HG02973 (cell line): ENCODE measurements around the gene ROBO3.

Source experiments
- ATAC-seq: cut with Tn5 transposase; IDR thresholded peaks from one replicate; pipeline ENCODE4 v1.9.1; 2021; ENCODE audit warnings: moderate library complexity; ENCODE audit not compliant: unreplicated experiment

Gene ROBO3

GRCh38 chr11:124891373-124891861 lies 26.2 kb downstream of the ROBO3 start:
- no peak for ATAC-seq

GRCh38 chr11:124892146-124892545 lies 26.9 kb downstream of the ROBO3 start:
- ATAC-seq: no peak

GRCh38 chr11:124892750-124893454 lies 27.7 kb downstream of the ROBO3 start:
- no peak for ATAC-seq

- ATAC-seq: no peak
These were observed 28.7 kb downstream of the ROBO3 start for GRCh38 chr11:124893781-124894401.

GRCh38 chr11:124894606-124895430 lies 29.6 kb downstream of the ROBO3 start:
- ATAC-seq: no peak

- ATAC-seq: no peak
These were observed 30.3 kb downstream of the ROBO3 start for GRCh38 chr11:124895471-124895971.

- no peak for ATAC-seq
These were observed 31.0 kb downstream of the ROBO3 start for GRCh38 chr11:124896071-124896750.

- ATAC-seq: no peak
These were observed 31.7 kb downstream of the ROBO3 start for GRCh38 chr11:124896821-124897391.

- no peak for ATAC-seq
These were observed 32.5 kb downstream of the ROBO3 start, which contains the start of gene ROBO4 for GRCh38 chr11:124897674-124898262. Gene ROBO4 (minus strand): TSS chr11:124897865. CDS start chr11:124897795, 70 bp downstream.

GRCh38 chr11:124898263-124898680 lies 33.0 kb downstream of the ROBO3 start:
- ATAC-seq: no peak

- ATAC-seq: no peak
These were observed 33.5 kb downstream of the ROBO3 start for GRCh38 chr11:124898711-124899110.

GRCh38 chr11:124899383-124900145 lies 34.3 kb downstream of the ROBO3 start:
- no peak for ATAC-seq

- ATAC-seq: no peak
These were observed 35.2 kb downstream of the ROBO3 start for GRCh38 chr11:124900464-124900863.

GRCh38 chr11:124902616-124903015 lies 37.4 kb downstream of the ROBO3 start:
- no peak for ATAC-seq

- ATAC-seq: no peak
These were observed 50.5 kb downstream of the ROBO3 start for GRCh38 chr11:124915541-124916369.

- no peak for ATAC-seq
These were observed 51.1 kb downstream of the ROBO3 start for GRCh38 chr11:124916370-124916710.

GRCh38 chr11:124917115-124917637 lies 51.9 kb downstream of the ROBO3 start:
- ATAC-seq: no peak

- ATAC-seq: no peak
These were observed 53.7 kb downstream of the ROBO3 start, which contains the start of gene HEPN1 for GRCh38 chr11:124918950-124919349. Gene HEPN1 (plus strand): TSS chr11:124919250.
